ENCODE data around the gene NTM. TPM values are rescaled to one million over a fixed set of nuclear protein-coding genes. Genes with fewer than 3 reads are reported as not detected.

The NTM gene
- total and polyA plus RNA-seq, 9 donors = 0.16 to 8.5 (median 0.55) TPM; not detected in 3

DNA sequence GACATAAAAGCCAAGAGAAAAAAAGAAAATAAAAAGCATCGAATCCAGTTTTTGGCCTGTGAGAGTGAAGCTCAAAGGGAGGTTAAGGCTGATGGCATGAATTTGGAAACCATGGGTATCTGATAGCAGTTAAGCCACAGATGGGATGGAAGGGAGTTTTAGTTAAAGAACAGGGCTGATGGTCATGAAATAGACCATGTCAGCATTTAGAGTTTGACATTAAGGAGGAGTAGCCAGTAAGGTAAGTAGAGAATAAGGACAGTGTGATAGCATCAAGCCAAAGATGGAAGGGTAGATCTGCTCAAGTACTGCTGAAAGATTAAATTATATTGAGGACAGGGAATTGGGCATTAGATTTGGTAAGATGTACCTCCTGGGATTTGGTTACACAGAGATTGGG lies 826.5 kb downstream of the NTM start:
- no peak for DNase-seq
- Histone ChIP-seq H3K27ac (no peak overlapping the region), H3K36me3 (no peaks in the 10 kb centered on the region), H3K4me1 (ENCODE audit: insufficient read depth) (no peaks in the 10 kb centered on the region), H3K4me3 (no peak overlapping the region), H3K27me3 (no peaks in the 10 kb centered on the region), H3K9me3 (no peaks in the 10 kb centered on the region)
- 77 to 92% (median 90%) methylated on average over 1 of the region's 1 CpG for WGBS, 3 donors
- intact Hi-C loops (cut with DNase I) = no loop called here
- TF ChIP-seq POLR2A (IDR thresholded peaks at IDR 0.05) = no peak
- TF ChIP-seq EP300 (IDR thresholded peaks at IDR 0.05) = no peak
- TF ChIP-seq, protein P1, sequence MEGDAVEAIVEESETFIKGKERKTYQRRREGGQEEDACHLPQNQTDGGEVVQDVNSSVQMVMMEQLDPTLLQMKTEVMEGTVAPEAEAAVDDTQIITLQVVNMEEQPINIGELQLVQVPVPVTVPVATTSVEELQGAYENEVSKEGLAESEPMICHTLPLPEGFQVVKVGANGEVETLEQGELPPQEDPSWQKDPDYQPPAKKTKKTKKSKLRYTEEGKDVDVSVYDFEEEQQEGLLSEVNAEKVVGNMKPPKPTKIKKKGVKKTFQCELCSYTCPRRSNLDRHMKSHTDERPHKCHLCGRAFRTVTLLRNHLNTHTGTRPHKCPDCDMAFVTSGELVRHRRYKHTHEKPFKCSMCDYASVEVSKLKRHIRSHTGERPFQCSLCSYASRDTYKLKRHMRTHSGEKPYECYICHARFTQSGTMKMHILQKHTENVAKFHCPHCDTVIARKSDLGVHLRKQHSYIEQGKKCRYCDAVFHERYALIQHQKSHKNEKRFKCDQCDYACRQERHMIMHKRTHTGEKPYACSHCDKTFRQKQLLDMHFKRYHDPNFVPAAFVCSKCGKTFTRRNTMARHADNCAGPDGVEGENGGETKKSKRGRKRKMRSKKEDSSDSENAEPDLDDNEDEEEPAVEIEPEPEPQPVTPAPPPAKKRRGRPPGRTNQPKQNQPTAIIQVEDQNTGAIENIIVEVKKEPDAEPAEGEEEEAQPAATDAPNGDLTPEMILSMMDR (IDR thresholded peaks at IDR 0.05) = no peak

DNA sequence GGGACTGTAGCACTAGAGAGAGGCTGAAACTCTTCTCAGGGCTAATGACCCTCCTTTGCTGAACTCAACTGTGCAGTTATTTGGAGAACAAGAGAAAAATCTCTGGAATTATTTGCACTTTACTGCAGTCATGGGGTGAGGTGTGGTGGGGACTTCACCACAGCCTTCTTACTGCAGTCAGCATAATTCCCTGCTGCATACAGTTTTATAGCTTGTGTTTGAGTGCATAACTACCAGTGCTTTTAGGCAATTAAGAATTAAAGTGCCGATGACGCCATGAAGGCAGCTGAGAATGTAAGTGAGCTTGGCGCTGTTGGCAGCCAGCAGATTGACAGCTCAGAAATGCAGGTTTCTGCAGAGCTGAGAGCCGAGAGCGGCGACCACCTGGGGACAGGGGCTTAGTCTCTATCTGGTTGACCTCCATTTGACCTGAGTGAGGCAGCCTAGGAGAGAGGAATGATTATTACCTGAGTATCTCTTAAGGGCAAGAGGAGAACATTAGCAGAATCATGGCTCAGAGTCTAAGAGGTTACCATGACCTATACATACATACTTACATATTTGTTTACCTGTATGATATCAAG lies 830.0 kb downstream of the NTM start:
- Histone ChIP-seq H3K4me3 (no peak overlapping the region), H3K27me3 (no peaks in the 10 kb centered on the region), H3K36me3 (no peaks in the 10 kb centered on the region), H3K27ac (no peak overlapping the region), H3K9me3 (no peaks in the 10 kb centered on the region), H3K4me1 (ENCODE audit: insufficient read depth) (no peaks in the 10 kb centered on the region)
- 71 to 79% (median 75%) methylated on average over 6 of the region's 6 CpGs for WGBS, 3 donors
- TF ChIP-seq EP300 (IDR thresholded peaks at IDR 0.05) (no peak), POLR2A (IDR thresholded peaks at IDR 0.05) (no peak)
- TF ChIP-seq, protein P1 (IDR thresholded peaks at IDR 0.05) = no peak
- no peak for DNase-seq
- intact Hi-C loops (cut with DNase I) = no loop called here

DNA sequence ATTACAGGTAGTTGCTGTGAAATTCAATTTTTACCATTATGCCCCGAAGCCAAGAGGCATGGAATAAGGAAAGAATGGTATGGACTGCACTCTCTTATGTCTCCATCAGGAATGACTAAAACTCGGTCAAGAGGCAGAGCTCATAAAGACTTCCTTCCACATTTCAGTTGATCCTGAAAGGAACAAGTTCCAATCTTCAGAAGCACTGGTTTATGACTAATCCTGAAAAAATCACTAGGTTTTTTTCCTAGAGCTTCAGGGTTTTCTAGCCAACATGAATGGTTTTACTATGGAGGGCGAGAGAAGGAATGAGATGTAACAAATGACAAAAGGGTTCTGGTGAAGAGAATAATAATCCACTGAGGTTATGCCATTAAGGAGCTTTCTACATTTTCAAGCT lies 832.2 kb downstream of the NTM start:
- no peak for DNase-seq
- WGBS, 3 donors = 74 to 81% (median 76%) methylated on average over 3 of the region's 3 CpGs
- no peaks in the 10 kb centered on the region for H3K4me1 ChIP-seq (ENCODE audit: insufficient read depth)
- no peak overlapping the region for H3K4me3 ChIP-seq
- intact Hi-C loops (cut with DNase I) = no loop called here
- no peaks in the 10 kb centered on the region for H3K27me3 ChIP-seq
- no peak overlapping the region for H3K27ac ChIP-seq
- no peak for TF ChIP-seq EP300 (IDR thresholded peaks at IDR 0.05)
- no peak for TF ChIP-seq POLR2A (IDR thresholded peaks at IDR 0.05)
- TF ChIP-seq, protein P1 (IDR thresholded peaks at IDR 0.05) = no peak
- H3K36me3 ChIP-seq = no peaks in the 10 kb centered on the region
- H3K9me3 ChIP-seq = no peaks in the 10 kb centered on the region

DNA sequence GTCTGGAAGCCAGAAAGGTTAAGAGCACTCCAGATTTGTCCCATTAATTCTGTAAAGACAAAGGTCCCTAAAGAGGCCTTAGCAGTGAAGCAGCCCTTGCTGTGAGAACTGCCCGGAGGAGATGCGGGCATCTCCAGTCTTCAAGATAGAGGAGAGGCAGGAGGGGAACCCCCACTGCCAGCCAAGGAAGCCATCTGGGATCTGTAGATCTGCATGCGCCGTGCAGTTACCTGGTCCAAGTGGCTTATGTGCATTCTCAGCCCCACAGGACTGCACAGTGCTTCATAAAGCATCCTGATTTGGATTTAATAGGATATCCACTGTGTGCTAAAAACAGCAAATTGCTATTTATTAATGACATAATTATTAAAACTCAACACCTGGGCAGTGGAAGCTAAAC lies 834.6 kb downstream of the NTM start:
- 89 to 100% (median 89%) methylated on average over 4 of the region's 4 CpGs for WGBS, 3 donors
- no peaks in the 10 kb centered on the region for H3K27me3 ChIP-seq
- H3K27ac ChIP-seq = no peak overlapping the region
- H3K36me3 ChIP-seq = no peaks in the 10 kb centered on the region
- no peaks in the 10 kb centered on the region for H3K4me1 ChIP-seq (ENCODE audit: insufficient read depth)
- intact Hi-C loops (cut with DNase I) = no loop called here
- TF ChIP-seq POLR2A (IDR thresholded peaks at IDR 0.05) (no peak), EP300 (IDR thresholded peaks at IDR 0.05) (no peak)
- TF ChIP-seq, protein P1 (IDR thresholded peaks at IDR 0.05) = no peak
- no peak overlapping the region for H3K4me3 ChIP-seq
- no peak for DNase-seq
- H3K9me3 ChIP-seq = no peaks in the 10 kb centered on the region
